ENCODE measurements around the gene CYFIP2. TPM values are rescaled to one million over a fixed set of nuclear protein-coding genes. Genes with fewer than 3 reads are reported as not detected.

CYFIP2 gene
- total RNA-seq, 2 donors from 2014 or later: 363 to 389 TPM

Other genes starting within 250 kb of the CYFIP2 start
- 1 to 10 TPM; 1.1 to 1.4 TPM for gene HAVCR1, start 207.0 kb upstream of the CYFIP2 start, total RNA-seq
- gene HAVCR2, start 157.1 kb upstream of the CYFIP2 start, total RNA-seq: 1 to 10 TPM; 2.3 to 2.7 TPM
- gene MED7, start 123.3 kb upstream of the CYFIP2 start, total RNA-seq: 1 to 10 TPM; 6.3 to 7.8 TPM
- gene GARIN3, start 99.9 kb upstream of the CYFIP2 start, total RNA-seq: not detected
- 100 to 1,000 TPM; 235 to 319 TPM for gene ITK, start 85.3 kb upstream of the CYFIP2 start, total RNA-seq
- 1 to 10 TPM; 1.5 to 2.3 TPM for gene NIPAL4, start 194.1 kb downstream of the CYFIP2 start, total RNA-seq

Measured in T-helper 17 cell (primary cell).